K562 (cell line): ENCODE results near the gene KRT76. TPM values are rescaled to one million over a fixed set of nuclear protein-coding genes. Genes with fewer than 3 reads are reported as not detected.
A peak's percentile ranks its signal among the peaks of the same experiment; 100 is the strongest.

Experiments used
- ATAC-seq: fragments of 200-7000 bp; cut with Tn5 transposase; 3 replicates; pipeline ENCODE4 v1.9.1; 2020; ENCODE audit warnings: moderate library complexity
- BruUV-seq: library from RNA; stranded (reverse); fragments of 400-500 nt; replicated peaks from 2 replicates; lab custom pipeline; 2021; lab: Mats Ljungman, UMichigan
- CTCF ChIA-PET: fragments of 300-600 bp; formaldehyde crosslinking; extraction: SDS; loops from one replicate; lab custom pipeline; 2021; ENCODE audit warnings: low intra/inter-chr PET ratio; lab: Yijun Ruan, JAX
- POLR2A ChIA-PET: fragments of 300-600, 350-650 bp; sonication (Branson Sonifier 250); formaldehyde crosslinking; extraction: SDS; loops from one replicate; lab custom pipeline; 2021; ENCODE audit warnings: antibody characterized with exemption, inconsistent platforms; lab: Yijun Ruan, JAX
- DNase-seq, 4 experiments: peaks; one replicate each; pipeline versions ENCODE4 v3.0.0 to v3.0.0-alpha.2; 2011 to 2018; ENCODE audit warnings: low spot score in 3 of 4, mixed read lengths in 3 of 4; ENCODE audit errors: extremely low read depth in 1 of 4
- FAIRE-seq: peaks from 2 replicates; lab custom pipeline; 2011; peaks lifted over from hg19 to GRCh38; lab: Jason Lieb, UNC
- H2AFZ ChIP-seq: 2 replicates; pipeline ENCODE4 v1.6.0; 2011; ENCODE audit warnings: low read depth, low read length, control low read depth, inconsistent platforms
- H3K27ac ChIP-seq: fragments of 200-600 bp; 3 replicates; pipeline ENCODE4 v1.8.0; 2011; ENCODE audit warnings: low read depth, mild to moderate bottlenecking, control low read depth, inconsistent platforms, low read length, moderate library complexity, mixed read lengths; ENCODE audit errors: extremely low read depth
- H3K27me3 ChIP-seq, 2 experiments: fragments of 300-600 bp in 1 of 2; 2 replicates in 1 of 2; 3 replicates in 1 of 2; pipeline versions ENCODE4 v1.6.0 to v1.8.0; 2011; ENCODE audit warnings: inconsistent platforms in 2 of 2, low read length in 2 of 2, mild to moderate bottlenecking in 1 of 2, mixed read lengths in 1 of 2, moderate library complexity in 1 of 2; ENCODE audit not compliant: control insufficient read depth in 2 of 2, insufficient read depth in 2 of 2
- H3K36me3 ChIP-seq: fragments of 300-600 bp; 3 replicates; pipeline ENCODE4 v1.8.0; 2011; ENCODE audit warnings: mild to moderate bottlenecking, low read length, inconsistent platforms; ENCODE audit not compliant: control insufficient read depth, insufficient read depth
- H3K4me1 ChIP-seq, 2 experiments: fragments of 200-600 bp in 1 of 2; replicated peaks in 1 of 2; 2 replicates in 1 of 2; 3 replicates in 1 of 2; pipeline versions ENCODE4 v1.5.1 to v1.8.0; 2011; ENCODE audit warnings: inconsistent platforms in 2 of 2, low read length in 2 of 2, mild to moderate bottlenecking in 1 of 2, mixed read lengths in 1 of 2, moderate library complexity in 1 of 2; ENCODE audit not compliant: control insufficient read depth in 2 of 2, insufficient read depth in 2 of 2
- H3K4me2 ChIP-seq: 2 replicates; pipeline ENCODE4 v1.6.1; 2011; ENCODE audit warnings: low read length, control low read depth, inconsistent platforms, mixed read lengths; ENCODE audit not compliant: insufficient read depth
- H3K4me3 ChIP-seq: fragments of 200-600 bp; sonication (generic), shearing (Covaris generic); 2 replicates; pipeline ENCODE4 v1.5.1; 2016; ENCODE audit warnings: control low read depth, inconsistent platforms
- H3K79me2 ChIP-seq: fragments of 200-600 bp; 3 replicates; pipeline ENCODE4 v1.8.0; 2011; ENCODE audit warnings: low read length, inconsistent platforms; ENCODE audit not compliant: control insufficient read depth, insufficient read depth
- H3K9ac ChIP-seq, 2 experiments: 2 replicates each; pipeline versions ENCODE4 v1.6.0 to v1.6.1; 2011; ENCODE audit warnings: low read depth in 2 of 2, low read length in 2 of 2, control low read depth in 1 of 2, inconsistent platforms in 1 of 2, mild to moderate bottlenecking in 1 of 2, mixed read lengths in 1 of 2; ENCODE audit not compliant: insufficient read depth in 1 of 2
- H3K9me1 ChIP-seq: one replicate; pipeline ENCODE4 v1.6.0; 2011; ENCODE audit warnings: inconsistent platforms, mild to moderate bottlenecking, low read length, moderate library complexity; ENCODE audit not compliant: control insufficient read depth, insufficient read depth
- H3K9me3 ChIP-seq: replicated peaks from 2 replicates; pipeline ENCODE4 v1.5.1; 2011; ENCODE audit warnings: low read depth, low read length, inconsistent platforms; ENCODE audit not compliant: control insufficient read depth, insufficient read depth
- H4K20me1 ChIP-seq: replicated peaks from 2 replicates; pipeline ENCODE4 v1.6.1; 2011; ENCODE audit warnings: low read length, inconsistent platforms, mixed read lengths; ENCODE audit not compliant: control insufficient read depth, insufficient read depth
- C11orf30 ChIP-seq: fragments of 450-650 bp; IDR thresholded peaks from 2 replicates; pipeline ENCODE4 v1.6.1; 2016; ENCODE audit warnings: low read depth, mild to moderate bottlenecking
- EGR1 ChIP-seq: fragments of 450-650 bp; conservative IDR thresholded peaks from 2 replicates; pipeline ENCODE4 v1.6.1; 2017; ENCODE audit warnings: mild to moderate bottlenecking
- GTF2B ChIP-seq: IDR thresholded peaks from 2 replicates; pipeline ENCODE4 v1.6.1; 2011; ENCODE audit not compliant: insufficient read length; ENCODE audit errors: extremely low read depth
- RBM39 ChIP-seq: fragments of 200-400 bp; formaldehyde crosslinking; optimal IDR thresholded peaks from 2 replicates; pipeline ENCODE3; 2018; ENCODE audit warnings: low read depth, low read length
- SAFB ChIP-seq: fragments of 200-400 bp; formaldehyde crosslinking; IDR thresholded peaks from 2 replicates; pipeline ENCODE4 v1.6.1; 2017; ENCODE audit warnings: low read depth, low read length, borderline replicate concordance
- SP2 ChIP-seq: IDR thresholded peaks from 2 replicates; pipeline ENCODE4 v1.6.1; 2011; ENCODE audit warnings: mild to moderate bottlenecking, low read depth, low read length, moderate library complexity; ENCODE audit not compliant: poor library complexity, severe bottlenecking; ENCODE audit errors: extremely low read depth
- WGBS: fragments of 100-300 bp; shearing (Covaris generic); methylation state at CpG from one replicate; pipeline ENCODE4 v1.1.6; 2016; ENCODE audit warnings: low coverage, mixed read lengths; ENCODE audit not compliant: insufficient coverage; ENCODE audit errors: missing lambda C conversion rate; 5-methylcytosine and 5-hydroxymethylcytosine counted together
- in situ Hi-C: fragments of 300-500 bp; cut with MboI; formaldehyde crosslinking; loops from 4 replicates; pipeline ENCODE4 v1.15.0; 2018; ENCODE audit warnings: inconsistent platforms, mixed read lengths
- intact Hi-C: fragments of 100-400 bp; cut with micrococcal nuclease; formaldehyde crosslinking; loops from 2 replicates; pipeline ENCODE4 v1.14.2; 2022
- polyA plus RNA-seq, 8 experiments: library from polyadenylated mRNA; depleted of rRNA in 4 of 8; stranded (reverse) in 5 of 8; unstranded in 3 of 8; fragments of >200 nt; fragmentation: Nextera tagmentation in 2 of 8; fragmentation: Illumina TruSeq in 1 of 8; extraction: Ambion mirVana in 2 of 8; extraction: Trizol in 1 of 8; gene quantifications; 2 replicates each; pipeline versions ENCODE4 v1.2.1 to v1.2.3, GENCODE V29; 2011 to 2014; ENCODE audit warnings: inconsistent platforms in 1 of 8, missing spikeins in 1 of 8
- total RNA-seq, 7 experiments: library from RNA; depleted of rRNA in 6 of 7; stranded (reverse); fragments of >200 nt in 6 of 7; fragmentation: Illumina TruSeq in 2 of 7; extraction: Trizol in 2 of 7; gene quantifications; 2 replicates each; pipeline versions ENCODE4 v1.2.1 to v1.2.3, GENCODE V29; 2011 to 2021; ENCODE audit warnings: low replicate concordance in 1 of 7

The KRT76 gene
- total and polyA plus RNA-seq, 9 of the 15 experiments (the other 6 are each of a cell fraction or from before 2014, with no cell fraction given) = not detected

- Histone ChIP-seq H3K9ac (no peak overlapping the region), H3K9me1 (no peaks in the 10 kb centered on the region), H4K20me1 (peaks cover 5% of the 10 kb centered on the region; the same call in 1 of the 2 replicates), H3K27ac (no peak overlapping the region), H3K27me3 (peaks cover 5 to 31% of the 10 kb centered on the region in 2 experiments; a peak in 3 of 5 replicates), H3K4me3 (no peak overlapping the region), H3K36me3 (no peaks in the 10 kb centered on the region), H3K9me3 (no peaks in the 10 kb centered on the region), H3K79me2 (no peaks in the 10 kb centered on the region), H3K4me2 (no peak overlapping the region), H2AFZ (no peak overlapping the region), H3K4me1 (no peaks in the 10 kb centered on the region)
- intact Hi-C loops (no loop called here), in situ Hi-C loops (no loop called here)
- TF ChIP-seq C11orf30 (0 out of 2 replicates have a peak, but pooled peaks have one; percentile 7), GTF2B (no peak)
- ATAC-seq (no peak), DNase-seq (no peak), FAIRE-seq (no peak)
- BruUV-seq = no TSS peak
- ChIA-PET CTCF (no interaction called here), POLR2A (interaction anchor here (0.6 kb wide), 3 partner anchors 10 to 751 kb away, joined by 4 to 5 read pairs (median 4); no protein-coding TSS in a partner anchor)
- WGBS = 0% methylated on average over 5 of the region's 5 CpGs
Measured at GRCh38 chr12:52735816-52736632, 41.1 kb downstream of the KRT76 start.

- Histone ChIP-seq H3K4me1 (no peaks in the 10 kb centered on the region), H3K27me3 (peaks cover 13 to 41% of the 10 kb centered on the region in 2 experiments; a peak in 4 of 5 replicates), H3K27ac (no peak overlapping the region), H3K9me3 (no peaks in the 10 kb centered on the region), H3K36me3 (no peaks in the 10 kb centered on the region), H3K4me2 (no peak overlapping the region), H3K4me3 (no peak overlapping the region), H3K9ac (no peak overlapping the region), H2AFZ (no peak overlapping the region), H4K20me1 (peaks cover 5% of the 10 kb centered on the region; the same call in 1 of the 2 replicates), H3K9me1 (no peaks in the 10 kb centered on the region), H3K79me2 (no peaks in the 10 kb centered on the region)
- ATAC-seq = no peak
- no peak for TF ChIP-seq SP2
- TF ChIP-seq EGR1 = no peak
- no peak for TF ChIP-seq RBM39
- TF ChIP-seq SAFB = no peak
- intact Hi-C loops (no loop called here), in situ Hi-C loops (no loop called here)
- POLR2A ChIA-PET = interaction anchor here (0.6 kb wide), 2 partner anchors 11 to 750 kb away, joined by 4 to 5 read pairs; no protein-coding TSS in a partner anchor
- CTCF ChIA-PET = no interaction called here
- no TSS peak for BruUV-seq
- DNase-seq = no peak
- 1% methylated on average over 8 of the region's 8 CpGs for WGBS
- FAIRE-seq = no peak
Measured at GRCh38 chr12:52735106-52735505, 42.0 kb downstream of the KRT76 start.
